Hindlimb muscle (tissue), 1 donor: ENCODE measurements around the gene TMEM238L. TPM values are rescaled to one million over a fixed set of nuclear protein-coding genes. Genes with fewer than 3 reads are reported as not detected.
A peak's percentile ranks its signal among the peaks of the same experiment; 100 is the strongest.

ENCODE experiments used
- DNase-seq: peaks from one replicate; pipeline ENCODE4 v3.0.0-alpha.2; 2013
- polyA plus RNA-seq: library from polyadenylated mRNA; unstranded; fragments of 120-200 nt; gene quantifications from one replicate; pipeline ENCODE4 v1.2.1, GENCODE V29; 2013; ENCODE audit not compliant: insufficient read length

Gene TMEM238L
- polyA plus RNA-seq, 1 donor: 0.13 TPM

GRCh38 chr17:10804546-10804945, 647 bp upstream of the TMEM238L start:
- no peak for DNase-seq

DNA sequence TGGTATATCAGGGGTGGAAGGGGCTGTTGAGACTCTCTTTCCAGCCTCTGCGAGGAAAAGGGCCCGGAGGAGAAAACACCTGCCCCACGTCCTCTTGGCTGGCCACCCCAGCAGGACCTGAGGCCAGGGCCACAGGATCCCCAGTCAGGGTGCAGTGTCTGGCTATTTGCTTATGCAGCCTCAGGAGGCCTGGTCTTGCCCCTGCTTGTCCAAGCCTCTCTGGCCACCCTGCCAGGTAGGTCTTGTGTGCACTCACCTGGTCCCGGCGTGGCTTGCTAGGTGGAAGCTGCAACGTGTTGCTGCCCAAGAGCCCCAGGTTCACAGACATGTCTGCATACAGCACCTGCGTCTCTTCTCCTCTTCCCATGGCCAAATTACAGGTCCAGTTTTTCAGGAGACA, 549 bp downstream of the TMEM238L start:
- no peak for DNase-seq

- DNase-seq: no peak
Observed at GRCh38 chr17:10802496-10803284, 1.2 kb downstream of the TMEM238L start.

GRCh38 chr17:10799407-10799806, 4.5 kb downstream of the TMEM238L start:
- DNase-seq: no peak

GRCh38 chr17:10798910-10799309, 5.0 kb downstream of the TMEM238L start:
- no peak for DNase-seq

- DNase-seq: no peak
Observed at GRCh38 chr17:10798332-10798749, 5.6 kb downstream of the TMEM238L start.

- DNase-seq: no peak
Observed at GRCh38 chr17:10797476-10798328, 6.2 kb downstream of the TMEM238L start.

DNA sequence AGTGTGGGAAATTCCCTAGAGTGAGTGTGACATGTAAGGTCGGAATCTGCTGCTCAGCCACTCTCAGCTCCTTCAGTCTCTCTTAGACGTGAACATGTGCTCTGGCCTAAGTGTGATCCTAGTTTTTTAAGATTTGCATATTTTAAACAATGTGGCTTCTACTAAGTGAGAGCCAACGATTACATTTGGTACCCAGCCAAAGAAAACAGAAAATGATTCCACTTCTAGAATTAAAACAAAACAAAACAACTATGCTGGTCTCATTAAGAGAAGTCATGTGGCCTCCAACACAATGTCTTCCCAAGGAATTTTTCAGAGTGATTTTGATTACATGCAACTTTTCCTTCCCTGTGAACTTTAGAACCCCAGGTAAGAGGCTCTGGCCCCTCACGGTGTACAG, 10.1 kb downstream of the TMEM238L start:
- no peak for DNase-seq

DNA sequence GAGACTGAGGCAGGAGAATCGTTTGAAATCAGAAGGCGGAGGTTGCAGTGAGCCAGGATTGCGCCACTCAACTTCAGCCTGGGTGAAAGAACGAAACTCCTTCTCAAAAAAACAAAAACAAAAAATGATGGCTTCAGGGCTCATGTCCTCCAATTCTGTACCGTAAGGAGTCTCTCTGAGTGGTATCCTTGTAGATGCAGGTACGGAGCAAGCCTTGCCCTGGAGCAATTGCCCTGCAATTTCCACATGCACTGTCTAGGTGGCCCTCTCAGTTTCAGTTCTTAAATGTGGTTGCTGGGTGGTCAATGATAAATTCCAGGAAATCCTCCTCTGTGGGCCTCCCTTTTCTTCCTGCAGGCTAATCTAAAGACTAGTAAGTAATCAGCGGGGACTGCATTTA, 10.6 kb downstream of the TMEM238L start:
- DNase-seq: no peak

DNA sequence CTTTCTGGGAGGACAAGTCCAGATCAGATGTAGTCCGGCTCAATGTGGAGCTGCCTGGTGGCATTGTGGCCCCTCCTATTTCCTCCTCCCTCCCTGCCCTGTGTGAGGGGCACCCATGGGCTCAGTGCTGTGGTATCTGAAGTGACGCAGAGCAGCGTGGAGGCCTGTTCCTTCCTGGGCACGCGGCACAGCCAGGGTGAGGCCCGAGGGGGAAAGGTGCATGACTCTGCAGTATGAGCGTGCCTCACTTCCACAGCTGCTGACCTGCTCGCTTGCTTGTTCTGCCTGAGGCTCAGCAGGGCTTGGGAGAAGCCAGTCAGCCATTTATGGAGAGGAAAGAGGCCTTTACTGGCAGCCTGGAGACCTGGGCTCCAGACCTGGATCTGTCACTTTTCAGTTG, 11.7 kb downstream of the TMEM238L start:
- no peak for DNase-seq

GRCh38 chr17:10790491-10791401, 13.2 kb downstream of the TMEM238L start:
- DNase-seq: peak; percentile 74

- DNase-seq: no peak
Observed at GRCh38 chr17:10789694-10790271, 14.1 kb downstream of the TMEM238L start.

- no peak for DNase-seq
Observed at GRCh38 chr17:10787306-10788045, 16.4 kb downstream of the TMEM238L start.

- DNase-seq: no peak
Observed at GRCh38 chr17:10785295-10785694, 18.6 kb downstream of the TMEM238L start.

DNA sequence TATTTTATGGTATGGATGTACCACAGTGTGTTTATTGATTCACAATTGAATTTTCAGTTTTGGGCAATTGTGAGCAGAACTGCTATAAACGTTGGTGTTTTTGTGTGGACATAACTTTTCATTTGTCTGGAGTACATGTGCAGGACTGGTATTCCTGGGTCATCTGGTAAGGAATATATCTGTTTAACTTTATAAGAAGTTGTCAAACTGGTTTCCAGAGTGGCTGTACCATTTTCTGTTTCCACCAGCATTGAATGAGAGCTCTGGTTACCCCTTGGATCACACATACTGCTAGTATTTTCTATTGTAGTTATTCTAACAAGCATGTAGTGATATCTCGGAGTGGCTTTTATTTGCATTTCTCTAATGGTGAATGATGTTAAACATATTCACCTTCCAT, 24.3 kb downstream of the TMEM238L start:
- DNase-seq: no peak

DNA sequence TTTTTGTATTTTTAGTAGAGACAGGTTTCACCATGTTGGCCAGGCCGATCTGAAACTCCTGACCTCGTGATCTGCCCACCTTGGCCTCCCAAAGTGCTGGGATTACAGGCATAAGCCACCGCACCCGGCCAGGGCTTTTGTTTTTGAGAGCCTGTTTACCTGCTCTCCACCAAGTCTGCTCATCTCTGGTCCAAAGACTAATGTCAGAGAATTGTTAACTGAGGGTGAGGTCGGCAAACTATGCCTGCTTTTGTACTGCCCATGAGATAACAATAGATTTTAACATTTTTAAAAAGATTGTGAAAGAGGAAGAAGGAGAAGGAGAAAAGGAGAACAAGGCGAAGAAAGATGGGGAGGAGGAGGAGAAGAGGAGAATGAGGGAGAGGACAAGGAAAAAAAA, 26.0 kb downstream of the TMEM238L start:
- no peak for DNase-seq

GRCh38 chr17:10777131-10777807, 26.6 kb downstream of the TMEM238L start:
- DNase-seq: no peak

DNA sequence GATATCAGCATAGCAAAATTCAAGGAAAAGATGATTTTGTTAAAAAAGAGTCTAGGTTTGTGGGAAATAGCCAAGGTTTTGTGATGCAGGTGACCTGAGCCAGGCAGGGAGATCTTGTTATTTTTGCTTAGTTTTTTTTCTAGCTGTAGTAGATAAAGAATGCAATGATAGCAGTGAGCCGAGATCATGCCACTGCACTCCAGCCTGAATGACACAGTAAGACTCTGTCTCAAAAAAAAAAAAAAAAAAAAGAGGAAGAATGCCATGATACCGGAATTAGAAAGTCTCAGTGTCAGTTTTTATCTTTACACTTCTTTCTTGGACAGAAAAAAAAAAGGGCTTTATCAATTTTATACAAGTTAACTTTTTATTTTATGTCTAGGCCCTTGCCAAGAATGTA, 27.5 kb downstream of the TMEM238L start:
- DNase-seq: no peak

DNA sequence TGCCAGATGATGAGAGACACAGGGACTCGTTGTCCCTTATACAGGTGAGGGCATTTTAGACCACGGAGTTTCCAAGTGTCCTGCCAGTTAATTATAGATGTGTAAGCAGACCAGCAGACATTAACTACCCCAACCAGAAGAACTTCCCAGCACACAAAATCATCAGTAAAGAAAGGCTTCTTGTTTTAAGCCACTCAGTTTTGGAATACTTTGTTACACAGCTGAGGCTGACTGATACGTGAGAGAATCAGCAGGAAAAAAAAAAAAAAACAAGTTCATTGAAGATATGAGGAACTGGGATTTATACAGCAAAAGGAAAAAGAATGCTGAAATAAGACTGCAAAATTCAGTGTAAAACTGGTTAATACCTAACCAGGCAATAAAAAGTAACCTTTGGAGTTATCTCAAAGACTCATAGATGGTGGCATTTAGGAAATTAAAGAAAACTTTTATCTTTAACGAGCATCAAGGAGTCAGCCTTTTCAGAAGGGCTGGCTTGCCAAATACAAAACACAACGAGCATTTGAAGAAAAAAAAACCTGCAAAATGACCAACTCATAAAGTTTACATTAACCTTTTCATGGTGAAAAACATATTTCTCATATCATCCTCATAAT, 28.1 kb downstream of the TMEM238L start:
- no peak for DNase-seq

- DNase-seq: no peak
Observed at GRCh38 chr17:10775058-10775457, 28.8 kb downstream of the TMEM238L start.

- peak; percentile 34 for DNase-seq
Observed at GRCh38 chr17:10773391-10773790, 30.5 kb downstream of the TMEM238L start.
